Skeletal muscle cell (primary cell): ENCODE data around the gene SOX15.
"Not testable (repeated sequence)": the region's sequence is repeated elsewhere in the genome, so short reads cannot be mapped to it uniquely, and the experiment has no call there.

Experiments
- DNase-seq: peaks from one replicate; pipeline ENCODE4 v3.0.0-alpha.2; 2010; ENCODE audit warnings: low read depth
- H3K4me3 ChIP-seq: 2 replicates; pipeline ENCODE4 v1.5.1; 2011; ENCODE audit warnings: low read depth, mild to moderate bottlenecking, control low read depth, low read length, moderate library complexity

SOX15 gene

GRCh38 chr17:7612294-7612640 lies 22.4 kb upstream of the SOX15 start:
- no peak overlapping the region for H3K4me3 ChIP-seq

DNA sequence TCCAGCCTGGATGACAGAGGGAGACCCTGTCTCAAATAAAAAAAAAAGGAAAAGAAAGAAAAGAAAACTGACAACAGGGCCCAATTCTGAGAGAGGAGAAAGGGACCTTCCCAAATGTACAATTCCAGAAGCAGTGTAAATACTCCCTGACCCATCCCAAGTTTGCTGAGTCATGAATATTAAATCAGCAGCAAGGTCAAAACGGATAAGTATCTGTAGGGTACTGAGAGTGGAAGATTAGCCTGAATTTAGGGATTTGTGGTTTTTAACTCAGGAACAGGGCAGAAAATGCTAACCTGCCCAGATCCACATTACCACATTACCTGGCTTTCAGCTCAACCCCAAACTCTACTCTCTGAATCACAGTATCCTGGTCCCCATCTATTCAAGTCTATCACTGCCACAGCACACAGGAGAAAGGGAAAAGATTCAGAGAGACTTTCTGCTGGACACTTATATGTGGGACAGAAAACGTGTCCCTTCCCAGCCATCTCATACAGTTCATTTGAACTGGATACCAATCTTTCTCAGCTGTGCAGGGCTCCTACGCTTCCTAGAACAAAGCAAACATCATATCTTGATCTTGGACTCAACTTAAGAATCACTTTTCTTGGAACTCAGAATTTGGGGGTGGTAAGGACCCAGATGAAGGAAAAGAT lies 21.9 kb upstream of the SOX15 start:
- DNase-seq = no peak

More at GRCh38 chr17:7612294-7612640, 22.4 kb upstream of the SOX15 start:
- DNase-seq = no peak

GRCh38 chr17:7610641-7611040 lies 20.7 kb upstream of the SOX15 start:
- DNase-seq = no peak
- no peak overlapping the region for H3K4me3 ChIP-seq

More for the DNA sequence above, 21.9 kb upstream of the SOX15 start:
- H3K4me3 ChIP-seq = no peak overlapping the region

DNA sequence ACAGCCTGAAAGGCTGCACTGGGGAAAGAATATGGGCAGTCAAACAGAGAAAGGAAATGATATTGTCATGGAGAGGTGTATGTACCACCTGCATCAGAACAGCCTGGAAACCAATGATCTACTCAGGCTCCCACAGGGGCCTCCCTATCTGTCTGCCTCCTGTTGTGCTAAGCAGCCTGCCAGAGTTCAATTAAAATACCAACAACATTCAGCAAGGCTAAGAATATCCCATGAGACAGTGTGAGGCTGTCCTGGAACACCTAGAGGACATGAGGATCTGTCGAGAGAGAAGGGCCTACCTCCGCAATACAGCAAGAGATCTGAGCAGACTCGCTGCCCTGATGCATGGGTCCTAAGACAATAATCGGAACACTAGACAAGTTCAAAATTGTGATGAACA lies 16.4 kb upstream of the SOX15 start:
- no peak overlapping the region for H3K4me3 ChIP-seq

DNA sequence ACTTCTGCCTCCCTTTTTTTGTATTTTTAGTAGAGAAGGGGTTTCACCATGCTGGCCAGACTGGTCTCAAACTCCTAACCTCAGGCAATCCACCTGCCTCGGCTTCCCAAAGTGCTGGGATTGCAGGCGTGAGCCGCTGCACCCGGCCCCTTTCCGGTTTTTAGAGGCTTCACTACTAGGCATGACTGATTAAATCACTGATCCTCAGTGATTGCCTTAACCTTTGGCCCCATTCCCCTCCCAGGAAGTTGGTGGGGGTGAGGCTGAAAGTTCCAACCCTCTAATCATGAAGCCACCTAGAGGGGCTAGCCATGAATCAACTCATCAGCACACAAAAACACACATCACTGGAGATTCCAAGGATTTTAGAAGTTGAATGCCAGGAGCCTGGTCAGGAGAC lies 7.7 kb upstream of the SOX15 start:
- DNase-seq, H3K4me3 ChIP-seq: not testable (repeated sequence)

More for the DNA sequence above, 16.4 kb upstream of the SOX15 start:
- no peak for DNase-seq

DNA sequence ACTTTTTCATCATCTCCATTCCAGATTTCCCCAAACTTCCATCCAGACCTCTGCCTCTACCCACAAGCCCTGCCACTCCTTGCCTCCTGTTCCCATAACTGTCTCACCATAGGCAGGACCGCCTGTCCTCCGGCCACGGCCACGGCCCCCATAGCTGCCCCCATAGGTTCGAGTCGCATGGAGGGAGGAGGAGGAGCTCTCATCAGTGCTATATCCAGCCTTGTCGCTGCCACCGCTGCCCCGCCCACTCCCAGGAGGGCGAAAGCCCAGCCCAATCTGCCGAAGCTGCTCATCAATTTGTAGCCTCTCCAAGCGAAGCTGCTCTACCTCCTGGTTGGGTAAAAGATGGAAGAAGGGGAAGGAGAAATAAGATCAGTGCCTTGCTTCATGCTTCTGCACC lies 3.4 kb upstream of the SOX15 start:
- no peak for DNase-seq
- H3K4me3 ChIP-seq = no peak overlapping the region

GRCh38 chr17:7592422-7593021 lies 2.6 kb upstream of the SOX15 start:
- DNase-seq = no peak
- no peak overlapping the region for H3K4me3 ChIP-seq

DNA sequence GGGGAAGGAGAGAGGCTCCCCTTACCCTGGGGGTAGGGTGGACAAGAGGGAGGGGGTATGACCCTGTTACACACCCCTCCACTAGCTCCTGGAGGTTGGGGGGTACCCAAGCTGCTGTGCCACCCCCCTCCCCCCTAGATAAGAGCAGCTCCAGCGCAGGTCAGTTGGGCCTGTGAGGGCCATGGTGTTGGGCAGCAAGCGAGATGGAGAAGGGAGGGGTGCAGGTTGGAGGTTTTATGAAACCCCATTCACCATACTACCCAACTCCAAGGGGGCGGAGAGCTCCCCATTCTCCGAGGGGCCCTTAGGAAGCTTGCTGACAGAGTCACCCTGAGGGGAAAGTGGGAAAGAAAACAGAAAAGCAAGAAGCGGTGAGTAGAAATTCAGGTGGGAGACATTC lies 1.7 kb upstream of the SOX15 start:
- no peak for DNase-seq
- no peak overlapping the region for H3K4me3 ChIP-seq

DNA sequence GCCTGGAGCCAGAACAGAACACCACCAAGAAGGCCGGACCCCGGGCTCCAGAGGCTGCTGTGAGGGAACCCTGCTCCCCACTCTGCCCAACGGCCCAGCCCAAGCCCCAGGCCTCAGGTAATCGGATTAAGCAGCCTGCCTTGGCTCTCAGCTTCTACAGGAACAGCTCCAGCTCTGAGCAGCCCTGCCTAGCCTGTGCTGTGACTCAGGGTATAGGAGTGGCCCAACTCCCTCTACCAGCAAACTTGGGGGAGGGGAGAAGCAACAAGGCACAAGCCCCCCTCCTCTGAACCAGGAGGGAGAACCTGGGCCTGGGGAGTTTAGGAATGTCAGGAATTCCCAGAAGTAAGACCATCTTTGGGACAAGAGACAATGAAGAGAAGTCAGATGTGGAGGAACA lies 849 bp upstream of the SOX15 start:
- DNase-seq = no peak
- H3K4me3 ChIP-seq = no peak overlapping the region

DNA sequence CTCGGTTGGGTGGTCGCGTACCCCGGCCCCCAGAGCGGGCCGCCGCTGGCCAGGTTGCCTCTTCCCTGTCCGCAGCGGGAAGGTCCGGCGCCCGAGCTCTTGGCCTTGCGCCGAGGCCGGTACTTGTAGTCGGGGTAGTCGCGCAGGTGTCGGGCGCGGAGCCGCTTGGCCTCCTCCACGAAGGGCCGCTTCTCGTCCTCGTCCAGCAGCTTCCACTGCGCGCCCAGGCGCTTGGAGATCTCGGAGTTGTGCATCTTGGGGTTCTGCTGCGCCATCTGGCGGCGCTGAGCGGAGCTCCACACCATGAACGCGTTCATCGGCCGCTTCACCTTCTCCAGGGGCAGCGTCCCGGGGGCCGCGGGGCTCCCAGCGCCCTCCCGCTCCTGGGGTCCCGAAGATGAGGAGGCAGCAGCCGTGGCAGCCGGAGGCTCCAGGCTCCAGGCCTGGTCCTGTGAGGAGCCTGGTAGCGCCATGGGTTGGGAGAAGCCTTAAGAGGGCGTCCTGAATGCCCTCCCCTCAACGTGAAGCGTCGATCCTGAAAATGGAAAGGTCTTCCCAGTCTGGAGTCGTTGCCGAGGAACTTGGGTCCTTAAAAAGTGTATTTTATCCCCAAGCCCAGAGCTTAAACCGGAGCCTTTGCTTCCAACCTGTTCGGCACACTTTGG lies 558 bp downstream of the SOX15 start:
- H3K4me3 ChIP-seq = peak overlapping the region; percentile 26
- DNase-seq = no peak

- peak overlapping the region; percentile 26 for H3K4me3 ChIP-seq
- DNase-seq = no peak
These were observed 1.2 kb downstream of the SOX15 start for GRCh38 chr17:7588553-7589203.

DNA sequence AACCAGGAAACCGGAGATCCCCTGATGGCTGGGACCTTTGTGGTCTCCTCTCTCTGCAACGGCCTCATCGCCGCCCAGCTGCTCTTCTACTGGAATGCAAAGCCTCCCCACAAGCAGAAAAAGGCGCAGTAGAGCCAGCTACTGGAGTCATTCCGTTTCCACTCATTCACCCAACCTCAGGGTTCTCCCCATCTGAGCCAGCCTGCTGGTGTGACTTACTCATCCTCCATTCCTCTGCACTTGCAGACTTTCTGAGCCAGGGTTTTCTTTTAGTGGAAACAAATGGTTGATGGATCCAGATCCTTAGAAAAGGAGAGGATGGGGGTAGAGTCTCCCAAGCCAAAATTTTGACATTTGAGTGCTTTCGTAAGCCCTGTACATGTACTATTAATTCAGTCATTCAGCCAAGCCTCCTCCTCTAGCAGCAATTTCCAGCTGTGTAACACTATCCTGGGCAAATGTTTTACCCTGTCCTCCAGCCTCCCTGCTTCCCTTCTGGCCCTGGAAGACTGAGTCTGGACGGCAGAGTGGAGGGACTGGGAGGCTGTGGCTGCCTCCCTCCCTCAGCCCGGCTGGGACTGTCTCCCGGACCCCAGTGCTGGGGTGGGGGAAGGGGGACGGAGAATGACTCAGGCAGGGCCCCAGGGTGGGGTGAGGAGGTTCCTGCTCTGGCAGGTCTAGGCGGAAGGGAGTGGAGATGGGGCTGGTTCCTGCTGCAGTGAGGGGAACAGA lies 2.3 kb downstream of the SOX15 start:
- H3K4me3 ChIP-seq = peak overlapping the region; percentile 17
- peak; percentile 83 for DNase-seq

GRCh38 chr17:7586673-7587419 lies 3.0 kb downstream of the SOX15 start:
- no peak for DNase-seq
- H3K4me3 ChIP-seq = no peak overlapping the region

GRCh38 chr17:7583253-7584109 lies 6.4 kb downstream of the SOX15 start, which contains the start of gene MPDU1:
MPDU1 (plus strand) TSS chr17:7583852; CDS start chr17:7583863, 11 bp downstream.
- peak within 1 kb of the TSS; percentile 72 for H3K4me3 ChIP-seq
- DNase-seq = peak; percentile 93

GRCh38 chr17:7582396-7583252 lies 7.3 kb downstream of the SOX15 start:
- peak overlapping the region; percentile 72 for H3K4me3 ChIP-seq
- DNase-seq = no peak

DNA sequence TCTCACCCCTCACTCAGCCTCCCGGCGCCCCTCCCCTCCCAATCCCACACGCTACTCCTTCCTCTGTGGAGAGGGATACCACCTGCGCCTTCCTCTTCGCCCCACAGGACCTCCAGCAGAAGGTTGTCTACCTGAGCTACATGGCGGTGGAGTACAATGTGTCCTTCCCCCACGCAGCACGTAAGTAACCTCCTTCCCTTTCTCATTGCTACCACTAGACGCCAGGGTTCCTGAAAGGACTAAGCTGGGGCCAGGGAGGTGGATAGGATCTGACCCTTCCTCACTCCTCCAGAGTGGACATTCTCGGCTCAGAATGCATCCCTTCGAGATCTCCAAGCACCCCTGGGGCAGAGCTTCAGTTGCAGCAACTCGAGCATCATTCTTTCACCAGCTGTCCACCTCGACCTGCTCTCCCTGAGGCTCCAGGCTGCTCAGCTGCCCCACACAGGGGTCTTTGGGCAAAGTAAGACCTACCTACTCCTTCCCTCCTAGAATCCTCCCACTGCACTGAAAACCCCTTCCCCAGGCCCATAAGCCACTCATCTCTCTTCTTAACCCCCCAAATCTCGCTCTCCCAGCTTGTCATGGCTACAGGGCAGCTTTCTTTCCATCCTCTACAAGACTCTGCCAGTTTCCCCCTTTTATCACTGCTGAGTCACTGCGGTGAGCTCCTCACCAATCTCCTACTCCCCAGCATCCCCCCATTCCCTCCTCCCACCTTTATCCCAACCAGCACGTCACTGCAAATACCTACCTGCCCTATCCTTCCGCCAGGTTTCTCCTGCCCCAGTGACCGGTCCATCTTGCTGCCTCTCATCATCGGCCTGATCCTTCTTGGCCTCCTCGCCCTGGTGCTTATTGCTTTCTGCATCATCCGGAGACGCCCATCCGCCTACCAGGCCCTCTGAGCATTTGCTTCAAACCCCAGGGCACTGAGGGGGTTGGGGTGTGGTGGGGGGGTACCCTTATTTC lies 9.0 kb downstream of the SOX15 start:
- no peak for DNase-seq
- no peak overlapping the region for H3K4me3 ChIP-seq
